DMS153 (cell line): Measurements from ENCODE around the gene NUP58.

Source experiments
- DNase-seq: peaks from one replicate; lab custom pipeline; 2025; lab: John Stamatoyannopoulos, UW

Gene NUP58, protein sequence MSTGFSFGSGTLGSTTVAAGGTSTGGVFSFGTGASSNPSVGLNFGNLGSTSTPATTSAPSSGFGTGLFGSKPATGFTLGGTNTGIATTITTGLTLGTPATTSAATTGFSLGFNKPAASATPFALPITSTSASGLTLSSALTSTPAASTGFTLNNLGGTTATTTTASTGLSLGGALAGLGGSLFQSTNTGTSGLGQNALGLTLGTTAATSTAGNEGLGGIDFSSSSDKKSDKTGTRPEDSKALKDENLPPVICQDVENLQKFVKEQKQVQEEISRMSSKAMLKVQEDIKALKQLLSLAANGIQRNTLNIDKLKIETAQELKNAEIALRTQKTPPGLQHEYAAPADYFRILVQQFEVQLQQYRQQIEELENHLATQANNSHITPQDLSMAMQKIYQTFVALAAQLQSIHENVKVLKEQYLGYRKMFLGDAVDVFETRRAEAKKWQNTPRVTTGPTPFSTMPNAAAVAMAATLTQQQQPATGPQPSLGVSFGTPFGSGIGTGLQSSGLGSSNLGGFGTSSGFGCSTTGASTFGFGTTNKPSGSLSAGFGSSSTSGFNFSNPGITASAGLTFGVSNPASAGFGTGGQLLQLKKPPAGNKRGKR

DNA sequence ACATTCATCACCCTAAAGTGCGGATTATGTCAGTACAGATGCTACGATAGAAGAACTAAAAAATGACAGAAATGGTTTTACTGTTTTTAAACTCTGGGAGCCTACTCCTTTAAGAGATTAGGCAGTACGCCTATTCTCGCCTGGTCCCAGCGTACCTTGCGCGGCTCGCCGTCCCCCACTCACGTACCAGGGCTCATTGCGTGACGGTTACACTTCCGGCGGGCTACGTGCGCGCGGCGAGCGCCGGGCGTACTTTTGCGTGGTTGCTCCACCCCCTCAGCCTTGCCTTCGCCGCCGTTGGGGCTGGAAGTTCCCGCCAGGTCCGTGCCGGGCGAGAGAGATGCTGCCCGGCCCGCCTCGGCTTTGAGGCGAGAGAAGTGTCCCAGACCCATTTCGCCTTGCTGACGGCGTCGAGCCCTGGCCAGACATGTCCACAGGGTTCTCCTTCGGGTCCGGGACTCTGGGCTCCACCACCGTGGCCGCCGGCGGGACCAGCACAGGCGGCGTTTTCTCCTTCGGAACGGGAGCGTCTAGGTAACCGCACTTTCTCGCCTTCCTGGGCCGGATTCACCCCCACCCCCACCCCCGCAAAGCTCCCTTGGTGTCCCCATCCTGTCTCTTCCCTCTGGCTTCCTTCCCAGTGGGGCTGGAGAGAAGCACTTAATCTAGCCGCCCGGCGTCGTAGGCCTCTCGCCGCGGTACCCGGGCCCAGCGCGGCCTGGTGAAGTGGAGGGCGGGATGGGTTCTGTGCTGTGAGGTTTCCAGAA, at the start of gene NUP58:
Gene NUP58 (plus strand): TSS at position 279 of the 767 bp plus-strand sequence. CDS start 149 bp downstream, at position 428.
- peak; percentile 87 for DNase-seq

GRCh38 chr13:25252225-25252624, 49.2 kb upstream of the NUP58 start:
- no peak for DNase-seq

DNA sequence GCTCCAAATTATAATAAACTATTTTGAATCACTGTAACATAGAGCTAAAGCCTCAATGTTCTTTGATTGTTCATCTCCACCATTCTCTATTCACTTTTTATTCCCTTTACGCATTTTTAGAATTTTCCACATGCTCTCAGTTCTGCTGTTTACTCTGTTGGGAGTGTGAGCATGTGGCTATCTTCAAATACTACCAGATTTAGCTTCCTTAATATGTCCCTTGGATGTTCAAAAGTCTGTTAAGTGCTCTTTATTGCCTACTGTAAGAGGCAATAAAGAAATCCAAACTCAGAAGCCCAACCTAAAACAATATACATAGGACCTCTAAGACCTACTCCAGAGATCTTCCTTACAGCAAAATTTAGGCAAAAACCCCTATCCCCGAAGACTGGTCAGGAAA, 48.7 kb upstream of the NUP58 start:
- DNase-seq = no peak

- no peak for DNase-seq
These were observed 47.7 kb upstream of the NUP58 start for GRCh38 chr13:25253702-25254101.

DNA sequence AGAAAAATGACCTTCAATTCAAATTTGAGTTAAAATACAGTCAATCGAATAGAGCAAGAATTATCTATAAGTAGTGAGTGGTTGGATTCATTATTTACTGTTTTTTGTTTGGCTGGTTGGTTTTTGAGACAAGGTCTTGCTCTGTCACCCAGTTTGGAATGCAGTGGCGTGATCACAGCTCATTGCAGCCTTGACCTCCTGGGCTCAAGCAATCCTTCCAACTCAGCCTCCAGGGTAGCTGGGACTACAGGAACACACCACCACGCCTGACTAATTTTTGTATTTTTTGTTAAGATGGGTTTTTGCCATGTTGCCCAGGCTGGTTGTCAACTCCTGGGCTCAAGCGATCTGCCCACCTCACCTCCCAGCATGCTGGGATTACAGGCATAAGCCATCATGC, 39.2 kb upstream of the NUP58 start:
- DNase-seq = no peak

DNA sequence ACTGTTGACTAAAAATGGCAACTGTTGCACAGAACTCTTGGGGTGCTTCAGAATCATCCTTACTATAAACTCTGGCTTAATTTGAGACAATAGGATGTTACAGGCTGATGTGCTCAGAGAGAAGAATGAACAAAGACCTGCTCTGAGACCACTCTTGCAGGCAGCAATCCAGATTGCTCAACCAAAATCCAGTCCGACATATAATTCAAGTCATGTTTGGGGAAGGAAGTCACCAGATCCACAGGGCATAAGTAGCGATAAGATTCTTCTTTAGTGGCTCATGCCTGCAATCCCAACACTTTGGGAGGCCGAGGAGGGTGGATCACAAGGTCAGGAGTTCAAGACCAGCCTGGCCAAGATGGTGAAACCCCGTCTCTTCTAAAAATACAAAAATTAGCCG, 34.7 kb upstream of the NUP58 start:
- no peak for DNase-seq

GRCh38 chr13:25267715-25268114, 33.7 kb upstream of the NUP58 start:
- DNase-seq = no peak

GRCh38 chr13:25268561-25268960, 32.9 kb upstream of the NUP58 start:
- no peak for DNase-seq

DNA sequence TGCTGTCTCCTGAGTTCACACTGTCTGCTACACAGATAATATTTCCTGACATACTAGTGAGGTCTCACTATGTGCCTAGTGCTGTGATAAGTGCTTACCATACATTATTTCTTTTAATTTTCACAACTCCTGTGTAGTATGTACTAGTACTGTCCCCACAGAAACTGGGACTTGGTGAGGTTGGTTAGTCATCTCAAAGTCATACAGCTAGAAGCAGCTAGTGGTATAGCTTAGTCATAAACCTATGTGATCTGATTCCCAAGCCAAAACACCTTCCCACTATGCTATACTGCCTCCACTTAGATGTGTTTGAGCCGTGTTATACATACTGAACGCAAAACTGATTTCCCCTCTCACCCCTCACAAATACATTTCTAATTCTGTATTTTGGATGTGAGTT, 24.7 kb upstream of the NUP58 start:
- no peak for DNase-seq

- no peak for DNase-seq
These were observed 21.0 kb upstream of the NUP58 start for GRCh38 chr13:25280396-25280795.

- DNase-seq = no peak
These were observed 20.1 kb upstream of the NUP58 start for GRCh38 chr13:25281193-25281934.

GRCh38 chr13:25281935-25282332, 19.5 kb upstream of the NUP58 start:
- no peak for DNase-seq

DNA sequence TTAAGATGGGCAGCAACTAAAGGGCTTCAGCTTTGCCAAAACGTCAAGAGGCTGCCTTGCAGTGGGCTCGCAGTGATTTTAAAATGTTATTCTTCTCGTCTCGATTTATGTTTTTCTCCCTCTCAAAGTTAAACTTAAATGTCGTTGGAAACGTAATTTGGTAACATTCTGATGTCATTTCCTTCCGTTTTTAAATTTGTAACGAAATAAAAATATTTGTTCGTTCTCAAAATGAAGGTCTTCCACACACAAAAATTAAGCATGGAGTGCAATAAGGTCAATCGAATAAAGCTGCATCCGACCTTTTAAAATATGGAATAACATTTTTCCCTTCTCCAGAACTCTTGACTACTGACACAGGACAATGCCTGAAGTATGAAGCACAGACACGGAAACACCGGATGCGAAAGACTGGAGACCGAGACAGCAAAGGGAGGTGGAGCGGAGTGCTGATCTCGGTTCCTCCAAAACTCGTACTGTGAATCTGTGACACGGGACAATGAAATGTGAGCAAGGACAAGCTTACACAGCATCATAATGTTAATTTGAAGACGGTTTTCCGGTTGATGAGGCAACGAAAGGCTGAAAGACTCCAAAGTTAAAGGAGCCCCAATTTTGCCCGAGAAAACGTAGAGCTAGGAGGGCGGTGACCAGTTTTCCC, 15.0 kb upstream of the NUP58 start:
- no peak for DNase-seq

DNA sequence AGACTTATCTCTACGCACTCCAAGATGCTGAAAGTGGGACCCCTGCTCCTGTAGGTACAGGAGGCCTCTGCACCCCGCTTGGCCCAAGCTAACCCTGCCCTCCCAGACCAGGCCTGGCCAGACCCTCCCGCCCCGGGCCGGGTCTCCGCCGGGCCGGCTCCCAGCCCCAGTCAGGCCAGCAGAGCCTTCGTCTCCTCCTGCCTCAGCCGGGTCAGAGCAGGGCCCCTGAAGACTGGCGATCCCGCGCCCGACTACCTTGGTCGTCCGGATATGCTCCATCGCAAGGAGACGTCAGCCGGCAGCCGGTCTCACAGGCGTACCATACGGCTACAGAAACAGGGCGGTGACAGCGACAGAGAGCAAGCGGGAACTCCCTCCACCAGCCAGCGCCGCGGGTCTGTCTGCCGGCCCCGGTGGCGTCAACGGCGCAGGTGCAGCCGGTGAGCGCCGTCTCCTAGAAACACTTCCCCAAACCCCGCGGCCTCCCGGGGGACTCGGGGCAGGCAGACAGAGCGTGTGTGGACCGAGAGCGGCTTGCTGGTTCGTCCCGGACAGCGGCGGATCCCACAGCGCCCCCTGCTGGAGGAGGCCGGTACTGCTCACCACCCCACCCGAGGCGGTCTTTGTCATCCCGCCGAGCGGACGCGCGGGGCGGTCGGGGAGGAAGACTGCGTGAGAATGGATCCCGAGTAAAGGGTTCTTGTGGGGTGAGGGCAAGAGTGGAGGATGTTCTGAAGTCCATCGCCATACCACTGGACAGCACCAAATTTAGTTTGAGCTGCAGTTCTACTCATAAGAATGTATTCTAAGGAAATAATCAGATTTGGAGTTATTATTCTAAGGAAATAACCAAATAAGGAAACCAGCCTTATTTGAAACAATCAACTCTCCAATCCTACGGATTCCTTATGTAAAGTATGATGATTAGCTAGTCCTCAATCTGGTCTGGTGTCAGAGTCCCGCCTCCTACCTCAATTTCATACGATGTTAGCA, 14.2 kb upstream of the NUP58 start, which contains the start of gene MTMR6:
Gene MTMR6 (minus strand): TSS at position 520 of the 993 bp plus-strand sequence. CDS start 241 bp downstream, at position 279.
- DNase-seq = peak; percentile 88

DNA sequence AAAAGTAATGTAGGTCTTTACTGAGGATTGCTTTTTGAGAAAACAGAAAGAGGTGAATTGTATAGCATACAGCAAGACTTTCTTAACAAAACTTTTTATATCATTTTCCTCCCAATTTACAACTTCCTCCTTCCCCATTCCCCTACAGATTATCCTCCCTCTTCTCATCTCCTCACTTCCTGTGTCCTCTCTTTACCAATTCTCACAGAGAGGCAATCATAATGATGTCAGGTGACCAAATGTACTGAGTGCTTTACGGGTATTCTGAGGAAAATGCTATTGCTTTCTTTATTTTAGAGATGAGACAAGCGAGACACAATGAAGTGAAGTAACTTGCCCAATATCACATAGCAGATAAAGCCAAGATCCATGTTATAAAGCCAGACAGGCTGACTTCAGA, 12.5 kb upstream of the NUP58 start:
- no peak for DNase-seq

GRCh38 chr13:25291691-25292090, 9.7 kb upstream of the NUP58 start:
- no peak for DNase-seq

GRCh38 chr13:25292301-25292700, 9.1 kb upstream of the NUP58 start:
- peak; percentile 54 for DNase-seq

- DNase-seq = no peak
These were observed 6.2 kb upstream of the NUP58 start for GRCh38 chr13:25295228-25295627.

DNA sequence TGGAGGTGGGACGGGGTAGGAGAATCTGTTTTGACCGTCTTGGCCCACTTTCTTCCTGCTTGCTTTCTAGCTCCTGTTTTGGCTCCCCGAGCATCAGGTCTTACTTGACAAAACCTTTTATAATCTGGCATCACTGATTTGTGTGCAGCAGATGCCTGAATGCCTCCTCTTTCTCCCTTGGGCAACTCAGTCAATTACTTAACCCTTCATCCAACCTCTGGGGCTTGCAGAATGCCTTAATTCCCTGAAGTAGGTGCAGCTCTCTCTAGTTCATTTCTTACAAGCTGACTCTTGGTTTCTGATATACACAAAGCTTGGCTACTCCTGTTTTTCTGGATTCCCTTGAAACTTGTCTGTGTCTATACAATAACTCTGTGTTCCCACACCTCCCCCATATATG, 5.7 kb upstream of the NUP58 start:
- no peak for DNase-seq

DNA sequence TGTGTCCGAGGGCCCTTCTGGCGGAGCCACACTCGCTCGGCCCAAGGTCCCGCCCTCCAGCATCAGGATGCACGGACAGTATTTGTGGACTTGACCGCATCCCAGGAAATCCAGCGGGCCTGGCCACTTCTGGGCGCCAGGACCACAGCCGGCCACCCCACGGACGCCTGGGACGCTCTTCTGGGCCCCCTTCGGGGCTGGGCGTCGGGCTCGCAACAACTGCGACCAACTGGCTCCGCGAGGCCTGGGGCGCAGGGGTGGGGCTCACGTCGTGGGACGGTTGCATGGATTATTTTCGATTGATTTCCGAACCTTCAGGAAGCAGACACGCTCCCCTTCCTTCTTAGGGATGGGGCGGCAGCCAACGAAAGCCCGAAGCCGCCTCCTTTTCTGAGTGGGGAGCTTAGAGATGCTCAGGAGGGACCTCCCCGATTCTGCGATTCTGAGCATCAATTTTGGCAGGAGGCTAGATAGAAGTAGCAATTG, 521 bp upstream of the NUP58 start:
- DNase-seq = no peak
